GM21447 (cell line): ENCODE results near the gene ARHGAP22.

Experiments
- ATAC-seq: cut with Tn5 transposase; IDR thresholded peaks from one replicate; pipeline ENCODE4 v1.9.1; 2021; ENCODE audit not compliant: unreplicated experiment

Gene ARHGAP22

DNA sequence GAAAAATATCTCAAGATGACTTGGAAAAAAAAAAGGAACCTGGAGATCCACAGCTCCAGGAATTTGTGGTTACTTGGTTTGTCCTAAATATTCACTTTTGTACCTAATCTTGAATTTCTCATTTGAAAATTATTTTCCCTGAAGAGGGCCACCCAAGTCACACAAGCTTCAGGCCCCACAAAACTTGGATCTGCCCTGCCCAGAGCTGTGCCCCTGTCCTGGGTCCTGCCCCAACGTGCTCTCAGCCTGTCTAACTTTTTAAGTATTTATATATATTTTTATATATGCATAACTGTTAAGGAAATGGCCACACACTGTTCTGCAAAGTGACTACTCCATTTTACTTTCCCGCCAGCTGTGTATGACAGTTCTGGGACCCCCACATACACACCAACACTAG lies 123.5 kb downstream of the ARHGAP22 start:
- no peak for ATAC-seq

DNA sequence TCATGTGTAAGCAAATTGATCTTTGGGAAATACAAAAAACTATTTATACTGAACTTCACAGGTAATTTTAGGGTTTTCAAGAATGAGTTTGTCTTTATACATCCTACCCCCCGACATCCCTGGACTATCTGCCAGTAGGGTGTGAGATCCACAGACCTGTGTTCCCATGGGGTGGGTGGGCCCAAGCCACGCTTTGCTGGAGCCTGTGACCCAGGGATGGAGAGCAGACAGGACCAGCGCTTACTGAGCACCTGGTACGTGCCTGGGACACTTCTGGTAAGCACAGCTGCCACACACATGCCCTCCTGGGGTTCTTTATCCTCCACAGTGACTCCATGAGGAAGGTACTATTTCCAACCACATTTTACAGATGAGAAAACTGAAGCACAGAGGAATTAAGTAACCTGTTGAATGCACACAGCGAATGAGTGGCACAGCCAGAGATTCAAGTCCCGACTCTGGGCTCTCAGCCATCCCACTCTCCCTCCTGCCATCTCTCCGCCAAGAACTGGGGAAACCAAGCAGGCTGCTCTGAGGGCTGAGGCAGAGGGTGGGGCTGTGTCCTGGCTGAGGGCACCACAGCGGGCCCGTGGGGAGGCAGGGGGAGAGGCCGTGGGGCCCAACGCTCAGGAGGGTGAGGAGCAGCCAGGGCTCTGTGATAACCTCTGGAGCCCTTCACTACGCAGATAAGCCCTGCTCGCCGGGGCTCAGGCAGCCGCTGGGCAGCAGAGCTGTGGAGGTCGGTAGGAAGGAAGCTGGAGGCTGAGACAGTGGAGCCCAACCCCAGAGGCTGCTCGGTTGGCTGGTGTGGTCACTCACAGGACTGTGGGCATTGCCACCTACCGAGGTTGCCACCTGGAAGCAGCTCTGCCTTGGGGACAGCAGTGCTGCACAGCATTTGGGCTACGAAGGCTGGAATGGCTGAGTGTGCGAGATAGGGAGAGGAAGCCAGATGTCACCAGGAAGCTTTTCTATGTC lies 124.2 kb downstream of the ARHGAP22 start:
- no peak for ATAC-seq

DNA sequence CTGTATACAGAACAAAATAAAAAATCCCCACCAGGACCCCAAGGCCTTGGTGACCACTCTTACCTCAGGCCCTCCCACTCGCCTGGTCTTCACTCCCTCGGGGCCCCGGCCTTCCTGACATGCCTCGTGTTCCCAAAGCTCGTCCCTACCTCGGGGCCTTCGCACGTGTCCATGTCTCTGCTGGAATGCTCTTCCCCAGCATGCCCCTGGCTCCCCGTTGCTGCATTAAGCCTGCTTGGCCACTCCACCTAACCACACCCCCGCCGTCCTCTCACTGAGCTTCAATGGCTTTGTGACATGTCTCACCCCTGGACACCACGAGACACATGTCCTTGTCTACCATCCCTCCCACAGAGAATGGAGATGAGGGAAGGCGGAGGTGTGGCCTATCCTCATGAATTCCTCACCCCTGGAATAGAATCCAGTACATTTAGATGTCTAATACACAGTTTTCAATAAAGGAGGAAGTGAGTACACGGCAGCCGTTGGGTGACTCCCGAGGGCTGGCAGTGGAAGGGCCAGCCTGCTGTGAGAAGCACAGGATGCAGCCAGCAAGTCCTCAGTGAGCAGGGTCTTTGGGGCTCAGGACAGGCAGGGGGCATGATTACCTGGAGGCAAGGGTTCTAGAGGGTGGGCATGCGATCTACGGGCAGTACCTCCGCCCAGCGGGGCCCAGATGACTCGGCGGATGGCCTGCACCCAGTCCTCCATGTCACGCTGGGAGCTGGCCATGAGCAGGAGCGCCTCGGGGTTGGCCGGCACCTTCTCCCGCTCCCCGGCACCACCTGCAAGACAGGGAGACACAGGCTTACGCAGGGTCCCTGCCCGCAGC lies 125.7 kb downstream of the ARHGAP22 start:
- no peak for ATAC-seq

DNA sequence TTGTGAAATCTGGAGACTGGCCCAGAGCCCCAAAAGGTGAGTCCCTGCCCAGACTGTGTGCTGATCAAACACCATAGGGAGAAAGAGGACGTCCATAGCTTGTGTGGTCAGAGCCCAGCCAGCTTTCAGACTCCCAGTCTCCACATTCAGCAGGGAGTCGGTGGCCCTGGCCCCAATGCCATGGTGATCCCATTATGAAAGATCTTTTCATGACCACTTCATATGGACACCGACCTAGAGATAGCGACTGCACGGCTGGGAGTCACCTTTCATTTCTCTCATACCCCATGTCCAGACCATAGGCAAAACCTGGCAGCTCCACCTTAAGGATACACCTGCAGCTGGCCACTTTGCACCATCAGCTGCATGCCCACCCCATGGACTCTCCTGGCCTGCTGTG lies 126.4 kb downstream of the ARHGAP22 start:
- no peak for ATAC-seq

- no peak for ATAC-seq
Observed at GRCh38 chr10:48477616-48478015, 127.3 kb downstream of the ARHGAP22 start.

DNA sequence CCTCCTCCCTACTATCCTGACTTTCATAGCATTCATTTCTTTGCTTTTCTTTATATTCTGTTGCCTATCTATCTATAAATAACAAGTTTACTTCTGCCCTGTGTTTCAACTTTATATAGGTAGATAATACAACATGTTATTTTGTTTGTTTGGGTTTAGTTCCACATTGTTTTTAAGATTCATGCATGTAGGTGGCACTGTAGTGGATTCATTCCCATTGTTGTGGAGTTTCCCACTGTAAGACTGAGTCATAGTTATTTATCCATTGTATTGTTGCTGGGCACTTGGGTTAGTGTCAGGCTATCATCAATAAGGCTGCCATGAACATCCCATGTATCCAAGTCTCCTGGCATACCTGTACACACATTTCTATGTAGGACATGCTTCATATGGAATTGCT lies 127.7 kb downstream of the ARHGAP22 start:
- ATAC-seq, result no peak

- ATAC-seq, result no peak
Observed at GRCh38 chr10:48476279-48476982, 128.4 kb downstream of the ARHGAP22 start.

- no peak for ATAC-seq
Observed at GRCh38 chr10:48475943-48476278, 129.0 kb downstream of the ARHGAP22 start.

DNA sequence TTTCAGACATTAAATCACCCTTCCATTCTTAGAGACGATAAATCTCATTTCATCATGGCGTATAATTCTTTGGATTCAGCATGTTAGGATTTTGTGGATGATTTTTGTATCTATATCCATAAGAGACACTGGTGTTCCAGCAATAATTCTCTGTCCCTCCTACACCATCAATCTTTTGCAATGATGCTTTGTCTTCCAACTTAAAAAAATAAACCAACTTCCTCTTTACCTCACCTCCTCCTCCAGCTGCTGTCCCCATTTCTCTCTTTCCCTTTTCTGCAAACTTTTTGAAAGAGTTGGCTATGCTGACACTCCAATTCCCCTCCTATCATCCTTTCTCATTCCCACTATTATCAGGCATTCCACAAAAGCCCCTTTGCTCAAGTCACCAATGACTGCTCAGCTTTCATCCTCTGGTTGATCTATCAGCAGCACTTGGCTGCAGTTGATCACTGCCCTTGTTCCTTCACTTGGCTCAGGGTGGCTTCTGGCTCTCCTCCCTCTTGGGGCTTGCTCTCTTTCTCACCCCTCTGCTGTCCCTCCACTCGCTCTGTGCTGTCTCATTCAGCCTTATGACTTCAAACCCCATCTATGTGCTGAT lies 130.0 kb downstream of the ARHGAP22 start:
- no peak for ATAC-seq

- ATAC-seq, result no peak
Observed at GRCh38 chr10:48473704-48474103, 131.2 kb downstream of the ARHGAP22 start.

GRCh38 chr10:48472501-48473069 lies 132.3 kb downstream of the ARHGAP22 start:
- ATAC-seq, result no peak

GRCh38 chr10:48470893-48471805 lies 133.7 kb downstream of the ARHGAP22 start:
- no peak for ATAC-seq

DNA sequence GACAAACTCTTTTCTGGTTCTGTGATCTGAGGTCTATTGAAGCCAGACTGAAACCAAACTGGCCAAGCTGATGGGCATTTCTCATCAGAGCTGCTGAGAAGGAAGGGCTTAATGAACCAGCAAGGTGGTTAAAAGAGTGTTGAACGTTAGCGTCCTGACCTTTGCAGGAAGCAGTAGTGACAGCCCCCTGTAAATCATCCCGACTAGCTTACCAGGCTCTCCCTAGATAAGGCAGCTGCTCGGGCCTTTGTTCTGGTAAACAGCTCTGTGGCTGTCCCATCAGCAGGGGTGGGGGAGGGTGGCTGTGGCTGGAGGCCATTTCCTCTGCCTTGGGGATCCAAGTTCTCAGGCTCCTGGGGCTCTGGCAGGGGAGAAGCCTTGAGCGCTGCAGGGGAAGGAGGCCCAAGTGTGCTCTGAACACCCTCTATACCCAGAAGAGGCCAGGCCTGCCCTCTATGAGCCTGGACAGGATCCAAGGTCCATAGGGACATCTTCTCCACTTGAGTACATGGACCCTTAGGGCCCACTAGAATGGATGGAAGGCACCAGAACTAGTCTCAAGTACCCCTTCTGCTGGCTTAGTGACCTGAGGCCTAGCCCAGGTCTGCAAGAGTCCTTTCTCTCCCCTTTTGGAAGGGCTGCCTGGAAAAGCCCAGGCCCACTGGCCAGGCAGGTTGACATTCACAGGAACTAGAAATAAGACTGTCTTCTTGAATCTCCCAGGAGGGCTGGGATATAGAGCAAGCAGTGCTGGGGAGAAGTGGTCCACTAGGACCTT lies 134.6 kb downstream of the ARHGAP22 start:
- no peak for ATAC-seq

- no peak for ATAC-seq
Observed at GRCh38 chr10:48469516-48470020, 135.3 kb downstream of the ARHGAP22 start.

- ATAC-seq, result no peak
Observed at GRCh38 chr10:48468866-48469511, 135.9 kb downstream of the ARHGAP22 start.

DNA sequence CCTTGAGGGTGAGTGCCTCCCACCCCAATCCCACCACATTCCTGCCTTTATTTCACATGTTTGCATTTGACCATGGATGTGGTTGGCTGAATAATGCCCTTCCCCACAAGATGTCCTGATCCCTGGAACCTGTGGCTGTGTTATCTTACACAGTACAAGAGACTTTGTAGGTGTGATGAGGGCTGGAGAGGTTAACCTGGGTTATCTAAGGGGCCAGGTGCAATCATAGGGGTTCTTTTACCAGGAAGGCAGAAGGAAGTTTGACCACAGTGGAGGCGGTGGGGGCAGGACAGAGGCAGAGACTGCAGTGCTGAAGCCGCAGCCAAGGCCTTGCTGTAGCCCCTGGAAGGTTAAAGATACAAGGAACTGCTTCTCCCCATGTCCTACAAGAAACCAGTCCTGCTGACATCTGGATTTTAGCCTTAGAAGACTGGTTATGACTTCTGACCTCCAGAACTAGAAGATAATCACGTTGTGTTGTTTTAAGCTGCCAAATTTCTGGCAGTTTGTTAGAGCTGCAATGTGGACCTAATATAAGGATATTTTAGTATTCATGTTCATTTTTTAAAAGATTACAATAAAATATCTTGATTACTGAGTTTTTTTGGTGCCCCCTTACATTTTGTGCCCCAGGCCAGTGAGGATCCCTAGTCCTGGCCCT lies 136.6 kb downstream of the ARHGAP22 start:
- no peak for ATAC-seq

DNA sequence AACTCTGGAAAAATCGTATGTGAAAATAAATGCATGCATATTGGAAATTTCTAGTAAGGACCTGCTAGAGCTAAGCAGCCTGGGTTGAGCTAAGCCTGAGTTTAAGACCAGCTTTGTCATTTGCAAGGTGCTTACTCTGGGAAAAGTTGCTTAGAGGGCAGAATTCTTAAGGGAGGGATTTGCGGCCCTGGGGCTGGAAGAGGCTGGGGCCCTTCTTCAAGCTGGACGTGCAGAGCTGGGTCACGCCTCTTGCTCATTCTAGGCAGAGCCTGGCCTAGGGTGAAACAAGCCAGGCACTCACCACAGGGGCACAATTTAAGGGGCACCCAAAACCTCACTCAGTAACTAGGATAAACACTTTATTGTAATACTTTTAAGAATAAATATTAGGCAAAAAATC lies 137.2 kb downstream of the ARHGAP22 start:
- no peak for ATAC-seq
